HG03575 (cell line): ENCODE results near the gene EXOSC3.
"Not testable (repeated sequence)": the region's sequence is repeated elsewhere in the genome, so short reads cannot be mapped to it uniquely, and the experiment has no call there.

ENCODE experiments used
- ATAC-seq: cut with Tn5 transposase; IDR thresholded peaks from one replicate; pipeline ENCODE4 v1.9.1; 2021; ENCODE audit not compliant: unreplicated experiment, insufficient number of reproducible peaks, low FRiP score; ENCODE audit errors: extremely low read depth

EXOSC3 gene

GRCh38 chr9:37784616-37785483 is at the start of gene EXOSC3:
EXOSC3 (minus strand) TSS chr9:37785064; CDS start chr9:37785044, 20 bp downstream.
- no peak for ATAC-seq

- ATAC-seq, result no peak
Measured at GRCh38 chr9:37827483-37828165, 42.8 kb upstream of the EXOSC3 start.

- not testable (repeated sequence) for ATAC-seq
Measured at GRCh38 chr9:37825174-37825573, 40.3 kb upstream of the EXOSC3 start.

DNA sequence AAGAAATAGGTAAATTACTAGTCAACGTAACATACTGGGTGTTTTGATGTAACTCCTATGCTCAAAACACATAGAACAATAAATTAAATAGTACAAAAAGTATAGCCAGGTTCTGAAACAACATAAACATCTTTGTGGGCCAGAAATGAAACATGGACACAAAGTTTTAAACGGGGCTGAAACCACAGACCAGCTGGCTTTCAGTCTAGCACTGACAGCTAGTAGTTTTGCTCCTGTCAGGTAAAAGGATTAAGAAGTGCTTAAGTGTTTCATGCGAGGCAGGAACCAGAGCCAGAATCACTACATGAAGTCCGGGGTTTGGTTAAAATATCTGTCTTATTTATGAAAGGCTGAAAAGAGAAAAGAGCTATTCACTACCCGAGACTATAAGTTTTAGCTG is 35.3 kb upstream of the EXOSC3 start:
- ATAC-seq, result no peak

DNA sequence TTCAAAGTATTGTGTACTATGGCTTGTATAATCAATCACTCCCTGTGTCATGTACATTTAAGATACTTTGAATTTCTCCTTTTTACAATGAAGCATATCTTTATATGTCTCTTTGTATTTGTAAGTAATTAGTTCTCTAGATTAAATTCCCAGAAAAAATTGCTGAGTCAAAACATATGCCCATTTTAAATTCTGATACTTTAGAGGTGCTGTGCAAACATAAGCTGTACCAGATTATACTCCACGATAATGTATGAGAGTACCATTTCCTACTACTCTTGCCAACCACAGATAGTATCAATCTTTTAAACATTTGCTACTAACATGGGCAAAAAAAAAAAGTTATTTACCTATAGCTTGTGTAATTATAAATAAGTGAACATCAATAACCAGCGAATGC is 34.0 kb upstream of the EXOSC3 start:
- ATAC-seq, result no peak

- ATAC-seq, result no peak
Measured at GRCh38 chr9:37812773-37813379, 28.0 kb upstream of the EXOSC3 start.

DNA sequence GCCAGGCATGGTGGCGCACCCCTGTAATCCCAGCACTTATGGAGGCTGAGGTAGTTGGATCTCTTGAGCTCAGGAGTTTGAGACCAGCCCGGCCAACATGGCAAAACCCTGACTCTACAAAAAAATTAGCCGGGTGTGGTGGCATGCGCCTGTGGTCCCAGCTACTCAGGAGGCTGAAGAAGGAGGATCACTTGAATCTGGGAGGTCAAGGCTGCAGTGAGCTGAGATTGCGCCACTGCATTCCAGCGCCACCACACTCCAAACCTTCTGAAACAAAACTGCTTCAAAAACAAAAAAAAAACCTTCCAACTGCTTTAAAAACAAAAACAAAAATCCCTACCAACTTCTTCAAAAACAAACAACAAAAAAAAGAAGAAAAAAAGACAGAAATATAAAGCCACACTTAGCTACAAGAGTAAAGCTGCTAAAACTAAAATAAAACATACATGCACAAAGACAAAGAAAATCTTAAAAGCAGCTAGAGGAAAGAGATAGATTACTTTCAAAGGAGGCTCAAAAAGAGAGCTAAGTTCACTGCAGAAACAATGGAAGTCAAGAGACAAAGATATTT is 27.1 kb upstream of the EXOSC3 start:
- ATAC-seq, result no peak

DNA sequence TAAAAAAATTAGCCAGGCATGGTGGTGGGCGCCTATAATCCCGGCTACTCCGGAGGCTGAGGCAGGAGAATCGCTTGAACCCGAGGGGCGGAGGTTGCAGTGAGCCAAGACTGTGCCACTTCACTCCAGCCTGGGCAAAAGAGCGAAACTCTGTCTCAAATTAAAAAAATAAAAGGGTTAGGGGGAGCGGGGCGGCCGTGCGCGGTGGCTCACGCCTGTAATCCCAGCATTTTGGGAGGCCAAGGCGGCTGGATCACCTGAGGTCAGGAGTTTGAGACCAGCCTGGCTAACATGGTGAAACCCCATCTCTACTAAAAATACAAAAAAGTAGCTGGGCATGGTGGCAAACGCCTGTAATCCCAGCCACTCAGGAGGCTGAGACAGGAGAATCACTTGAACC is 24.8 kb upstream of the EXOSC3 start:
- ATAC-seq, result not testable (repeated sequence)

DNA sequence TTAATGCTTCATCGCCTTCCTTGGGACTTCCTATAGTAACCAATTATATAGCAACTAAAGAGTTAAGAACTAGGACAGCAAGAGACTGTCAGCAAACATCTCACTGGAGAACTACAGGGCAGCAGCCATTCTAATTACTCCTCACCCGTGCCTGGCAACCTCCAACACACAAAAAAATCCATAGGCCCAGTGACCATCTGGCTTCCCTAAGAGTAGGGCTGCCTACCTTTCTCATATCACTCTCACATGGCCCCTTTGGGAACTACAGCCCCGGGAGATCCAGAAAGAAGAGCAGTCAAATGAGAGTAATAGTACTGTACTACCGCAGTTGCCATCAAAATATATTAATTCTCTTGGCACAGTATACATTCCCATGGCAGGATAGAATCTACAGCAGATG is 21.4 kb upstream of the EXOSC3 start:
- no peak for ATAC-seq

DNA sequence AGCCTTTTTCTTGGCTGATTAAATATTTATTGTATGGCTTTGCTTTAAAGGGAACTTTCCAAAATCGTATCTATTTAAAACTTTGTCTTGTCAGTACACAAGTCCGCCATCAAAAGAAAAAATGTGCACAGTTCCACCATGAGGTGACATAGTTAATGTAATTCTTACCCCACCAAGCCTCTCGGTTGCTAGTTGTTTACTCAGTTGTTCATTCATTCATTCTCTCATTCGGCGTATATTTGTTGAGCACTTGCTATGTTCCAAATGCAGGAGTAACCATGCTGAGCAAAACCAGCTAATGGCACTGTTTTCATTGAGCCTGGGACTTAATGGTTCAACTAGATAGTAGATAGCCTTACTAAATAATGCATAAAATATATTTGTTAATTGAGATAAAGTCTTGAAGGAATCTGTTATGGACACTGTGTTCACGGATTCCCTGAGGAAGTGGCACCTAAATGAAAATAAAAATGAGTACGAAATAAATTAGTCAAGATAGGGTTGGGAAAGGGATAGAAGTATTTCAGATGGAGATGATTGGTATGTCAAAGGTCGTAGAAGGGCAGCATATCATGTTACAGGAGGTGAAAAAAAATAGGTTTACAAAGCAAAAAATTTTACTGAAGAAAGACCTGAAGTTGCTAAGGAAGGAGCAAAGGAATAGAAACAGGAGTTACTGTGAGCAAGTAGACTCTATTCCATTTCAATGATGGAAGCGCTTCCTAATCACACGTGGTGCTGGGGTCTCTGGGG is 17.3 kb upstream of the EXOSC3 start:
- no peak for ATAC-seq

GRCh38 chr9:37801287-37801850 is 16.5 kb upstream of the EXOSC3 start:
- ATAC-seq, result peak; percentile 15

DNA sequence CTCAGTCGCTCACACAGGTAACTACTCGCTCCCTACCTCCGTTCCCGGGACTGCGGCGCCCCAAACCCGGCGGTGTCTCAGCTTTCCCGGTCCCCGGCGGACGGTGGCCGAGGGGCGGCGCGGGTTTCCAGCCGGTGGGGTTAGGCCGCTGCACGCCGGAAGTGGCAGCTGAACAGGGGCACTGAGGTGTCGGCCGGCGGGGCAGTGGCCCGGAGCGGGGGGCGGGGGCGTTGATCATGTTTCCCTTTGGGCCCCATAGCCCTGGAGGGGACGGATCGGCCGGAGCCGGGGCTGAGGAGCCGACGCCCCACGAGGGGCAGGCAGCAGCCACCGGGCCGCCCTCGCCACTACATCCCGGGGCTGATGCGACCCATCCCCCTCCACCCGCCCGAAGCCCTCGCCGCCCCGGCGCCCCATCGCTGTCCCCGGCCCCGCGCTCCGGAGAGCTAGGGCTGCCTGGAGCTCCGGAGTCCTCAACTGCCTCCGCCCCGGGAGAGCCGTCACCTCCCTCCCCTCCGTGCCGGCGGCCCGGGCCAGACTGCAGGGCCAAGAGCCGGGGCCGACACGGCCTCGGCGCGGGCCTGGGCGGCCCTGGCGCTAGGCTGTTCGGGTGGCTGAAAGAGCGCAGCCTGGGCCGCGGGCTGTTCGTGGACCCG is 15.9 kb upstream of the EXOSC3 start, which contains the start of gene DCAF10:
TSS of gene DCAF10 (plus strand) at position 167 of the 656 bp plus-strand sequence. CDS start at position 237, 70 bp downstream.
- peak; percentile 42 for ATAC-seq

DNA sequence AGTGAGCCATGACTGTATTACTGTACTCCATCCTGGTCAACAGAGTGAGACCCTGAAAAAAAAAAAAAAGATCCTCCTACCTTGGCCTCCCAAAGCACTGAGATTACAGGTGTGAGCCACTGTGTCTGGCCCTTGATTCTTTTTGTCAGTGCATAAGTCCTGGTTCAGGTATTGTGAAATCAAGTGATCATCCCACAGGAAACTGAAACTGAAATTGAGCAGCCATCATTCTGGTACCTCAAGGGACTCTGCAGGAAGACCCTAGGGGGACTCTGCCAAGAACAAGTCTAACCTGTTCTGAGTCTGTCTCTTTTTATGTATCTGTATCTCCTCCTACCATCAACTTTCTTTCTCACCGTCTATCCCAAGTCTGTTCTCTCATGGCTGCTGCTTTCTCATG is 13.8 kb upstream of the EXOSC3 start:
- ATAC-seq, result no peak

DNA sequence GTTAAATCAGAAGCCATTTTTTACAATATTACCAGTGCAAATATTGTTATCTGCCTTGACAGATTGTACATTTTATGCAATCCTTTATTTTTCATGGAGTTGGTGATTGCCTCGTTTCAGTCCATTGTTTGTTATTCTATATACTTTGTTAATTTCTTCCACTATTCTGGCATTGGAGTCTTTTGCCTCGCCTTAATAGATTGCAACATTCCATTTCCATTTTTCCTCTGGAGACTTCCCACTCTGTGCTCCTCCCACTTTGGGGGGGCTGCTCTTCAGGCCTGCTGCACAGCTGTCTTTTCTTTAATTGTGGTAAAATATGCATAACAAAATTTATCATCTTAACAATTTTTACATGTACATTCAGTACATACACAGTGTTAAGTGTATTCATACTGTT is 11.4 kb upstream of the EXOSC3 start:
- ATAC-seq, result no peak

DNA sequence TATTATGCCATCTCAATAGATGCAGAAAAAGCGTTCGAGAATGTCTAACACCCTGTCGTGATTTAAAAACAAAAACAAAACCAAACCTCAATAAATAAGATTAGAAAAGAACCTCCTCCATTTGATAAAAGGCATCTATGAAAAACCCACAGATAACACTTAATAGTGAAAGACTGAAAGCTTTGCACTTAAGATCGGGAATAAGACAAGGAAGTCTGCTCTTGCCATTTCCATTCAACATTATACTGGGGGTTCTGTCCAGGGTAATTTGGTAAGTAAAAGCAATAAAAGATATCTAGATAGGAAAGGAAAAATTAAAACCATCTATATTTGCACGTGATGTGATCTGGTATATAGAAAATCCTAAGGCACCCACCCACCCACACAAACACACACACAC is 7.3 kb upstream of the EXOSC3 start:
- no peak for ATAC-seq

- no peak for ATAC-seq
Measured at GRCh38 chr9:37790096-37790495, 5.2 kb upstream of the EXOSC3 start.

DNA sequence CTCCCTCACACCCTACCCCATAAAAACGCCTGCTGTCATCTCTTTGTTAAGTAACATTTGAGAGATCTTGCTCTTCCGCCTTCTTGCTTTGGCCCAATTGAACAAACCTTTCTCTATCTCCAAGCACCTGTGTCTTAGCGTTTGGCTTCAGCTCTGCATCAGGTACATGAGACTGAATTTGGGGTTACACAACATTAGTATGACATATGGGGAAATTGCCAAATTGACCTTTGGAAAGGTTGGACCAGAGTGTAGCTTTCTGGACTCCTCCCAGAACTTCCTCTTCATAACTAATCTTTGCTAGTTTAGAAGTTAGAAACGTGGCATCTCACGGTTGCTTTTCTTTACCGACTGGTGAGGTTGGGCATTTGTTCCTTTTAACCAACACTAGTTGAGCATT is 3.5 kb upstream of the EXOSC3 start:
- no peak for ATAC-seq

- no peak for ATAC-seq
Measured at GRCh38 chr9:37787059-37787458, 2.2 kb upstream of the EXOSC3 start.
